ENCODE data around the gene ADAMTS13. TPM values are rescaled to one million over a fixed set of nuclear protein-coding genes. Genes with fewer than 3 reads are reported as not detected.
A peak's percentile ranks its signal among the peaks of the same experiment; 100 is the strongest.

Gene ADAMTS13
- total RNA-seq, 1 donor from 2014 or later: 17.8 TPM

DNA sequence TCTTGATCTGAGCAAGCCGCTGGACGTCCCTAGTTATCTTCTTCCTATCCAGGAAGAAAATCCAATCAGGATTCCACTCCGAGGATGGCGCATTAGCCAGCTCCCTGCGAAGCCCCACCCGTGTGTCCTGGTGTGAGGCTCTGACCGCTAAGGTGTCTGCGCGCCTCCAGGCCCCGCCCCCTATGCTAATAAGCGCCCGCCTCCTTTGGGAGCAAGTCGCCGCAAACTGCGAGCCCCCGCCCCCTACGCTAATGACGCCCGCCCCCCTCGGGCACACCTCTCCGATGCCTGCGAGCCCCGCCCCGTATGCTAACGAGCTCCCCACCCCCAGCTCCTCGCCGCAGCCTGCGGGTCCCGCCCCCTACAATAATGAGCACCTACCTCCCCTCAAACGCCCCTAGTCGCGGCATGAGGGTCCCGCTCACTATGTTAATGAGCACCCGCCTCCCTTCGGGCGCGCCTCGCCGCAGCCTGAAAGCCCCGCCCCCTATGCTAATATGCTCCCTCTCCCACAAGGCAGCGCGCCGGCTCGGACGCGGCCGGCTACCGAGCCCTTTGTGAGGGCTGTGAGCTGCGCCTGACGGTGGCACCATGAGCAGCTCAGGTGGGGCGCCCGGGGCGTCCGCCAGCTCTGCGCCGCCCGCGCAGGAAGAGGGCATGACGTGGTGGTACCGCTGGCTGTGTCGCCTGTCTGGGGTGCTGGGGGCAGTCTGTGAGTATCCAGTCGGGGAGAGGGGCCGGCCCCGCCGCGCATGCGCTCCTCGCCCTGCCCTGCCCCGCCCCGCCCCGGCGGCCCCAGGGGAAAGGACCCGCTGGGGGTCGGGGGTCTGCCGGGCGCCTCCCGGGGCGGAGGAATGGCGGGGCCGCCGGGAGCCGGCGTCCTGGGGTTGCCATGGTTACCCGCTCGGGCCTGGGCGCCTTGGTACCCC lies 37.6 kb downstream of the ADAMTS13 start, which contains the start of gene CACFD1:
CACFD1 (plus strand) TSS at position 503 of the 929 bp plus-strand sequence; CDS start at position 592, 89 bp downstream.
- Mint-ChIP-seq H3K9me3 (ENCODE audit: low read depth) (no peaks in the 10 kb centered on the region), H3K27me3 (no peaks in the 10 kb centered on the region), H3K4me3 (ENCODE audit: low read depth) (peak within 1 kb of the TSS; percentile 88), H3K36me3 (ENCODE audit: insufficient read depth) (peaks cover 1% of the 10 kb centered on the region), H3K27ac (peak within 1 kb of the TSS; percentile 99), H3K4me1 (ENCODE audit: low read depth) (peaks cover 12% of the 10 kb centered on the region)
- TF ChIP-seq, protein P1, sequence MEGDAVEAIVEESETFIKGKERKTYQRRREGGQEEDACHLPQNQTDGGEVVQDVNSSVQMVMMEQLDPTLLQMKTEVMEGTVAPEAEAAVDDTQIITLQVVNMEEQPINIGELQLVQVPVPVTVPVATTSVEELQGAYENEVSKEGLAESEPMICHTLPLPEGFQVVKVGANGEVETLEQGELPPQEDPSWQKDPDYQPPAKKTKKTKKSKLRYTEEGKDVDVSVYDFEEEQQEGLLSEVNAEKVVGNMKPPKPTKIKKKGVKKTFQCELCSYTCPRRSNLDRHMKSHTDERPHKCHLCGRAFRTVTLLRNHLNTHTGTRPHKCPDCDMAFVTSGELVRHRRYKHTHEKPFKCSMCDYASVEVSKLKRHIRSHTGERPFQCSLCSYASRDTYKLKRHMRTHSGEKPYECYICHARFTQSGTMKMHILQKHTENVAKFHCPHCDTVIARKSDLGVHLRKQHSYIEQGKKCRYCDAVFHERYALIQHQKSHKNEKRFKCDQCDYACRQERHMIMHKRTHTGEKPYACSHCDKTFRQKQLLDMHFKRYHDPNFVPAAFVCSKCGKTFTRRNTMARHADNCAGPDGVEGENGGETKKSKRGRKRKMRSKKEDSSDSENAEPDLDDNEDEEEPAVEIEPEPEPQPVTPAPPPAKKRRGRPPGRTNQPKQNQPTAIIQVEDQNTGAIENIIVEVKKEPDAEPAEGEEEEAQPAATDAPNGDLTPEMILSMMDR (IDR thresholded peaks at IDR 0.05; ENCODE audit: unreplicated experiment): no peak
- DNase-seq (ENCODE audit: low spot score, unreplicated experiment): peak; percentile 95

DNA sequence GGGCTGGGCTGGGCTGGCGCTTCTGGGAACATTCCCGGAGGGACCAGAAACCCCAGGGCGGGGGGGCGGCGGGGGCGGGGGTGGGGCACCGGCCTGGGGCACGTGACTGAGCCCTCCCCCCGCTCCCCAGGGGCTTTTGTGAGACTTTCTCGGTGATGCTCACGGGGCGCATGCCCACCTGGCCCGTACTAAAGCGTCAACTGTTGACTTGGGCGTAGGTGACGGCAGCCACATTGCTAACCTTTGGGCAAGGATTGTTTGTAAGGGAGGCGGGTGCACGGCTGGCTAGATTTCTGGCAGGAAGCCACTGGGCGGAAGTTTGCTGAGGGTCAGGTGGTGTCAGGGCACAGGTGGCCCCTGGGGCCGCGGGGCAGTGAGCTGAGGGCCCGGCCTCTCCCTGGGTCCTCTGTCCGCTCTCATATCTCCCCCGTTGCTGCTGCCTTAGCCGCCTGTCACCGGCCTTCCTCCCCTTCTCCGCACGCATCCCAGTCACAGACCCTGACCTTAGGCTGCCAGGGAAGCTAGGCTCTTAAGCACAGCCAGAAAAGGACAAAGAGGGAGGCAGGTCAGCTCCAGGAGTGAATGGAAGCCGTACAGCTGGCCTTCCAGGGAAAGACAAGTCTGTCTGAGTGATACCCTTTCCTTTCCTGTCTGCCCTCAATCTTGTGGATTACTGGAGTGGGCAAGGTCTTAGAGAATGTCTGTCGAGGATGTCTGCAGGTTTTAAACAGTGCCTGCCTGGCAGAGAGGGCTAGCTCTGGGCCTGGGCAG lies 38.4 kb downstream of the ADAMTS13 start:
- TF ChIP-seq, protein P1 (IDR thresholded peaks at IDR 0.05; ENCODE audit: unreplicated experiment): no peak
- H3K4me3 Mint-ChIP-seq (ENCODE audit: low read depth): peak overlapping the region; percentile 88

DNA sequence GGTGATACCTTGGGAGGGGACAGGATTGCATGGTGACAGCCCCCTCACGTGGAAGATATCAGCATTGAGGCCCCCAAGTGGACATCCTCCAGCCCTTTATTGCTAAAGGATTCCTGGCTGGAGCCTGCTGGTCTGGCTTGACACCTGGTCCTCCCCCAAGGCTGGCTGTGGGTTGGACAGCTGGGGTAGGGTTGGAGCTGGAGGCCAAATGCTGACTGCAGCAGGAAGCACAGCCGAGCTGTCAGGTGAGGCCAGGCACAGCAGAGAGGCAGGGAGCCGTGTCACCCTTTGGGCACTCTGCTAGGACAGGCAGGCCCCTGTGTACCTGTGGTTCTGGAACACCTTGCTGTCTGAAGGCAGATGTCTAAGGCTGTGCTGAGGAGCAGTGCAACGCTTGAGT lies 39.8 kb downstream of the ADAMTS13 start:
- no peak for DNase-seq (ENCODE audit: low spot score, unreplicated experiment)
- H3K27me3 Mint-ChIP-seq: no peaks in the 10 kb centered on the region
- no peak overlapping the region for H3K4me3 Mint-ChIP-seq (ENCODE audit: low read depth)
- H3K36me3 Mint-ChIP-seq (ENCODE audit: insufficient read depth): peaks cover 1% of the 10 kb centered on the region
- peaks cover 12% of the 10 kb centered on the region for H3K4me1 Mint-ChIP-seq (ENCODE audit: low read depth)
- no peak overlapping the region for H3K27ac Mint-ChIP-seq
- TF ChIP-seq, protein P1 (IDR thresholded peaks at IDR 0.05; ENCODE audit: unreplicated experiment): no peak
- H3K9me3 Mint-ChIP-seq (ENCODE audit: low read depth): no peaks in the 10 kb centered on the region

More for the DNA sequence above, 38.4 kb downstream of the ADAMTS13 start:
- no peaks in the 10 kb centered on the region for H3K9me3 Mint-ChIP-seq (ENCODE audit: low read depth)
- peaks cover 1% of the 10 kb centered on the region for H3K36me3 Mint-ChIP-seq (ENCODE audit: insufficient read depth)
- peak overlapping the region; percentile 99 for H3K27ac Mint-ChIP-seq
- H3K27me3 Mint-ChIP-seq: no peaks in the 10 kb centered on the region
- peaks cover 12% of the 10 kb centered on the region for H3K4me1 Mint-ChIP-seq (ENCODE audit: low read depth)
- peak; percentile 45 for DNase-seq (ENCODE audit: low spot score, unreplicated experiment)

DNA sequence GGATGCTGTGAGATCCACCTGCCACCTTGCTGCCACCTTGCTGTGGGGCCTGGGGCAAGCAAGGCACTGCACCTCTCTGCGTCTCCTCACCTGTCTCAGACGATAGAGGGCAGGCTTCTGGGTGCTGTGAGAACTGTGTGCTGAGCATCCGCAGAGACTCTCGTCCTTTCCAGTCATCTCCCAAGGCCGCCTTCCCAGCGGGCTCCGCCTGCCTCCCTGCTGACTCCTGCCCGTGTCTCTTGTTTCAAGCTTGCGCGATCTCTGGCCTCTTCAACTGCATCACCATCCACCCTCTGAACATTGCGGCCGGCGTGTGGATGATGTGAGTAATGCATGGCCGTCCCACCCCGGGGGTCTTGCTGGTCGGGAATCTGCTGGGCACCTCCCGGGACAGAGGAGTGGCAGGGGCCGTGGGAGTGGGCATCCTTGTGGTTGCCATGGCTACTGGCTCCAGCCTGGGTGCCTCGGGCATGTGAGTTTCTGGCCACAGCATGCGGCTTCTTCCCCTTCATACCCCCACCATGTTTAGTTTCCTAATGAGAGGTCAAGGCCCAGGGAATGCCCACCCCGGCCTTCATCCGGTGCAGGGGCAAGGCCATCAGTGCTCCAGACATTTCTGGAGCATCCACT lies 41.2 kb downstream of the ADAMTS13 start:
- no peaks in the 10 kb centered on the region for H3K27me3 Mint-ChIP-seq

More for the DNA sequence above, 41.2 kb downstream of the ADAMTS13 start:
- H3K27ac Mint-ChIP-seq: peak overlapping the region; percentile 76
- TF ChIP-seq, protein P1 (IDR thresholded peaks at IDR 0.05; ENCODE audit: unreplicated experiment): no peak
- H3K9me3 Mint-ChIP-seq (ENCODE audit: low read depth): no peaks in the 10 kb centered on the region
- H3K36me3 Mint-ChIP-seq (ENCODE audit: insufficient read depth): peaks cover 1% of the 10 kb centered on the region
- no peak overlapping the region for H3K4me3 Mint-ChIP-seq (ENCODE audit: low read depth)
- no peak for DNase-seq (ENCODE audit: low spot score, unreplicated experiment)
- H3K4me1 Mint-ChIP-seq (ENCODE audit: low read depth): peaks cover 12% of the 10 kb centered on the region

All from progenitor cell of endocrine pancreas (in vitro differentiated cells).